LNCAP (cell line): ENCODE measurements around the gene SEMA4G.

Experiments
- TF ChIP-seq, protein P1 (sequence below): fragments of 450-650 bp; IDR thresholded peaks from 2 replicates; pipeline ENCODE4 v1.5.1; 2017; ENCODE audit warnings: mild to moderate bottlenecking

SEMA4G gene

GRCh38 chr10:101007915-101008822 is 38.9 kb downstream of the SEMA4G start:
- TF ChIP-seq, protein P1, sequence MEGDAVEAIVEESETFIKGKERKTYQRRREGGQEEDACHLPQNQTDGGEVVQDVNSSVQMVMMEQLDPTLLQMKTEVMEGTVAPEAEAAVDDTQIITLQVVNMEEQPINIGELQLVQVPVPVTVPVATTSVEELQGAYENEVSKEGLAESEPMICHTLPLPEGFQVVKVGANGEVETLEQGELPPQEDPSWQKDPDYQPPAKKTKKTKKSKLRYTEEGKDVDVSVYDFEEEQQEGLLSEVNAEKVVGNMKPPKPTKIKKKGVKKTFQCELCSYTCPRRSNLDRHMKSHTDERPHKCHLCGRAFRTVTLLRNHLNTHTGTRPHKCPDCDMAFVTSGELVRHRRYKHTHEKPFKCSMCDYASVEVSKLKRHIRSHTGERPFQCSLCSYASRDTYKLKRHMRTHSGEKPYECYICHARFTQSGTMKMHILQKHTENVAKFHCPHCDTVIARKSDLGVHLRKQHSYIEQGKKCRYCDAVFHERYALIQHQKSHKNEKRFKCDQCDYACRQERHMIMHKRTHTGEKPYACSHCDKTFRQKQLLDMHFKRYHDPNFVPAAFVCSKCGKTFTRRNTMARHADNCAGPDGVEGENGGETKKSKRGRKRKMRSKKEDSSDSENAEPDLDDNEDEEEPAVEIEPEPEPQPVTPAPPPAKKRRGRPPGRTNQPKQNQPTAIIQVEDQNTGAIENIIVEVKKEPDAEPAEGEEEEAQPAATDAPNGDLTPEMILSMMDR, result no peak

- TF ChIP-seq, protein P1, result no peak
Measured at GRCh38 chr10:101008823-101009423, 39.6 kb downstream of the SEMA4G start.

- TF ChIP-seq, protein P1, result no peak
Measured at GRCh38 chr10:101010329-101010728, 41.0 kb downstream of the SEMA4G start.

DNA sequence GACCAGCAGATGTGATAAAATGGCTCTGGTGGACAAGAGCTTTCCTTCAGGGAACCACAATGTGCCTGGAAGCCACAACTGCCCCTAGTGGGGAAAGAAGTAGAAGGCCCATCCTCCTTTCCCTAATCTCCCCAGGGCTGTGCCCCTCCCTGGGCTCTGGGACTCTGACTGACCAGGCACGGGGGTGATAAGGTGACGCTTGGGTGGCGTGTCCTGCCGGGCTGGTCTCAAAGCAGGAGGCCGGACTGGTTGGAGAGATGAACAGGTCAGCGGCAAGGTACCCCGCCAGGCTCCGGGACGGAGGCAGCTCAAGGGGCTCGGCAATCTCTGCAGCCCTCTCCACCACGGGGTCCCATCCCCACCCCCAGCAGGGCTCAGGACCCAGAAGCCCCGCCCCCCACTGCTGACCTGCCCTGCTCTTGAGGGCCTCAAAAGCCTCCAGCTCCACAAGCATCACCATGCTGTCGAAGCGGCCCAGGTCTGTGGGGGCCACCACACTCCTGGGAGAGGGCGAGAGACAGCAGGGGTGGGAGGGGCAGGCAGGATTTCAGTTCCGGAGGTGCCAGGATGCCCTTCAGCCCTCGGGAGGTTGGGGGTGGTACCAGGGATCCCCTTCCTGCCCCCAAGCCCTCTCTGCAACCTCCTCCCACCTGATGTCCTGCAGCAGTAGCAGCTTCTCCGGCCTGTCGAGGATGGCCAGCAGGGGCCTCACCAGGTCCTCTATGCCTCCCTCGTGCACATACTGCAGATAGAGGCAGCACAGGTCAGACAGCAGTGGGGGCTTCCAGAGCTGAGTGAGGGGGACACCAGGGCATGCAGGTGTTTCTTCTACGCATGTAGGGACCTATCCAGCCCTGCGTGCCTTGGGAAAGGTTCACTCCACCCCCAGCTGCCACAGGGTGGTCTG is 42.5 kb downstream of the SEMA4G start:
- TF ChIP-seq, protein P1, result no peak

- TF ChIP-seq, protein P1, result peak; percentile 65
Measured at GRCh38 chr10:101012525-101013364, 43.4 kb downstream of the SEMA4G start.

GRCh38 chr10:101013365-101013825 is 44.1 kb downstream of the SEMA4G start:
- TF ChIP-seq, protein P1, result no peak
